ENCODE results near the gene DIPK1B.

Gene DIPK1B

DNA sequence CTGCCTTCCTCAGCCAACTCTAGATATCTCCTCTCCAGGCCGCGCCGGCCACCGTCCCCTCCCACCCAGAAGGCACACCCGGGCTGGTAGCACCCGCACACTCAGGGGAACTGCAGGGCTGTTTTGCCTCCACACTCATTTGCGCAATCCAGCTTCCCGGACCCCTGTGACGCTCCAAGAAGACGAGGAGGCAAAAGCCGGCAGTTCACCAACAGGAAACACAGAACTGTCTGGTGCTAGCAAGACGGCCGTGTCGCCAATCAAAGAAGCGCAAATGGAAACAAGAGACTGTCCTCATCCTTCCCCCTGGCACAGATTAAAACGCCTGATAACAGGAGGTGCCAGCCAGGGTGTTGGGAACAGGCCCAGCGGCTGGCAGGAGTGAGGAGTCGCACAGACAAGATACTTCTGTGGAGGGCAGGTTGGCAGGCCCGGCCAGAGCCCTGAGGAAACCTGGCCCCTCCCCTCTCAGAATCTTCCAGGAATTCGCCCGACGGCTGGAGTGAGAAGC is 32.9 kb upstream of the DIPK1B start:
- Histone ChIP-seq H3K9ac (ENCODE audit: low read depth, low read length) (no peak overlapping the region), H3K4me1 (ENCODE audit: insufficient read depth, low read length) (peaks cover 6% of the 10 kb centered on the region; the same call in 1 of the 2 replicates), H3K36me3 (ENCODE audit: insufficient read depth, low read length) (no peaks in the 10 kb centered on the region), H3K9me3 (ENCODE audit: control insufficient read depth, insufficient read depth, low read length) (no peaks in the 10 kb centered on the region)

DNA sequence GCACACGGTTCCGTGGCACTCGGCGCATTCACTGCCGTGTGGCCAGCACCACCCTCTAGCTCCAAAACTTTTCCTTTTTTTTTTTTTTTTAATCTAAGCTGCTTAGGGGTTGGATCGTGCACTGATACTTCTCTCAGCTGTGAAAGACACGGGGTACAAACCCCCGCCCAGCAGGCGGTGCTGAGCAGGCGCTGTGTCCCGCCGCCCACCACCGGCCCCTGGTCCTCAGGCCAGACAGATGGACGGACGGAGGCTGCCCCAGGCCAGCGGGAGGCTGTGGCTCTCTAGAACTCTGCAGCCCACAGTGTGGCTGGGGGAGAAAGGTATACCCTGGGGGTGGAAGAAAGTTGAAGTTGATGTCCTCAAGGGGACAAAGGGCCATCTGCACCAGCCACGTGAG is 31.3 kb upstream of the DIPK1B start:
- no peaks in the 10 kb centered on the region for H3K36me3 ChIP-seq (ENCODE audit: insufficient read depth, low read length)
- H3K9me3 ChIP-seq (ENCODE audit: control insufficient read depth, insufficient read depth, low read length) = no peaks in the 10 kb centered on the region
- peaks cover 9% of the 10 kb centered on the region; the same call in 1 of the 2 replicates for H3K4me1 ChIP-seq (ENCODE audit: insufficient read depth, low read length)
- no peak overlapping the region for H3K9ac ChIP-seq (ENCODE audit: low read depth, low read length)

DNA sequence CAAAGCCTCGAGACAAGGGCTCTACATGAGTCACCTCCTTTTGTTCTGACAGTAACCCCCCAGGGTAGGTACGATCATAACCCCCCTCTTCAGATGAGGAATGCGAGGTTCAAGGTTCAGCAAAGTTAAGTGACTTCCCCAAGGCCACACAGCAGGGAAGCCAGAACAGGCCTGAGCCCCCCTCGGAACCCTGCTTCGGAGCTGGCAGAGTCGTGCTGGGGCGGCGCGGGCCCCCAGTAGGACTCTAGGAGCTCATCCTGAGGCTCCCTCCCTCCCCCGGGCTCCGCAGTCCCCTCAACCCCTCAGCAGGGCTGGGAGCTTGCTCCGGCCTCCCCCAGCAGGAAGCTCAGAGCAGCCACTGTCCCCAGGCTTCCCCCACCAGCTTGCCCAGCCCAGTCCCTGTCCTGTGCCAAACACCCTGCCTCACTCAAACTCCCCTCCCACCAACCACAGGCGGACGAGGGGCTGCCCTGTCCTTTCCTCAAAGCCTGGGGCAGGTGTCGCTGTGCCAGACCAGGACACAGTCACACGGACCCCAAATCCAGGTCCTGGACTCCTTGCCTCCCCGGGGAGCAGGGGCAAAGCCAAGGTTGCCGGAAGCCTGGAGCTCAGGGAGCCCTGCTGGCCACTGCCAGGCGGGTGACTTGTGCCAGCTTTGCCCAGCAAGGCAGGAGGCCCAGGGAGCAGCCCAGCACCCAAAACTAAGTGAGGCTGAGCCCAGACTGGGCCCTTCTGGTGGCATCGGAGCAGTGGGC is 30.2 kb upstream of the DIPK1B start:
- H3K9ac ChIP-seq (ENCODE audit: low read depth, low read length) = no peak overlapping the region
- H3K4me1 ChIP-seq (ENCODE audit: insufficient read depth, low read length) = peaks cover 9% of the 10 kb centered on the region; the same call in 1 of the 2 replicates
- no peaks in the 10 kb centered on the region for H3K9me3 ChIP-seq (ENCODE audit: control insufficient read depth, insufficient read depth, low read length)
- no peaks in the 10 kb centered on the region for H3K36me3 ChIP-seq (ENCODE audit: insufficient read depth, low read length)

- Histone ChIP-seq H3K9me3 (ENCODE audit: control insufficient read depth, insufficient read depth, low read length) (no peaks in the 10 kb centered on the region), H3K4me1 (ENCODE audit: insufficient read depth, low read length) (peaks cover 9% of the 10 kb centered on the region; the same call in 1 of the 2 replicates), H3K36me3 (ENCODE audit: insufficient read depth, low read length) (no peaks in the 10 kb centered on the region), H3K9ac (ENCODE audit: low read depth, low read length) (no peak overlapping the region)
Observed at GRCh38 chr9:136682710-136683109, 29.7 kb upstream of the DIPK1B start.

DNA sequence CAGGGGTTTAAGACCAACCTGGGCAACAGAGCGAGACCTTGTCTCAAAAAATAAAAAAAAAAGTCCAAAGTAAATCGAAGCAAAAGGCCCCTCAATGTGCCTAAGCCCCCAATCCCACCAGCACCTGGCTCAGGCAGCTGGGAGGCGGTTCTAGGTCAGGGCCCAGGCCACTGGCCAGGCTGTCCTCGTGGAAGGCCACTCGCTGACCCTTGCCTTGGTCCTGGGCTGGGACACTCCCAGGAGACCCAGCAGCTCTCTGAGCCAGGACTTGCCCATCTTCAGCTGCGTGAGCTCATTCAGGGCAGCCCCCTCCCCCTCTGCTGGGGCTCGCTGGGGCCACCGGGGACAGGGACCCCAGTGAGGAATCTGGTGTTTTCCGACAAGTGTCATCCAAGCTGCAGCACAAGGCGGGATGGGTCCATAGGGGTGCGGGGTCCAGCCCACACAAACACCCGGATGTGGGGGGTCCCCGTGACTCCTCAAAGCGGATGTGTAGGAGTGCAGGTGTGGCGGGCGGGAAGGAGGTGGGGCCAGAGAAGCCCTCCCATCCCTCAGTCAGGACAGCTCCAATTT is 29.1 kb upstream of the DIPK1B start:
- Histone ChIP-seq H3K36me3 (ENCODE audit: insufficient read depth, low read length) (no peaks in the 10 kb centered on the region), H3K9me3 (ENCODE audit: control insufficient read depth, insufficient read depth, low read length) (no peaks in the 10 kb centered on the region), H3K4me1 (ENCODE audit: insufficient read depth, low read length) (peaks cover 9% of the 10 kb centered on the region; the same call in 1 of the 2 replicates), H3K9ac (ENCODE audit: low read depth, low read length) (no peak overlapping the region)

DNA sequence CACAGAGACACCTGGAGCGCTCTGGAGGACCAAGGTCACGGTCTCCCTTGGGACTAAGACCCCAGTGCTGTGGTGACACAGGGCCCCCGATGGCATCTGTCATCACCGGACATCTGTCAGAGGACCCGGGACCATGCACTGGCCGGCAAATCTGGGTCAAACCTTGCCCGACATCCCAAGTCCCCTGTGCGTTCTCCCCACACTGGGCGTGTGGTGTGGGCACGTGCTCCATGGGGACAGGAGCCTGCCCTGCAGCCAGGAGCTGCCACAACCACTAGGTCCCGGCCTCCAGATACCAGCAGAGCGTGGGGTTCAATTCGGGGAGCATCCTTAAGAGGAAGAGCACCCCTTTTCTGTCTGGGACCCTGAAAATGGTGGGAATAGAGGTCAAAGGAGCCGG is 28.6 kb upstream of the DIPK1B start:
- Histone ChIP-seq H3K9me3 (ENCODE audit: control insufficient read depth, insufficient read depth, low read length) (no peaks in the 10 kb centered on the region), H3K9ac (ENCODE audit: low read depth, low read length) (no peak overlapping the region), H3K4me1 (ENCODE audit: insufficient read depth, low read length) (peaks cover 9% of the 10 kb centered on the region; the same call in 1 of the 2 replicates)

DNA sequence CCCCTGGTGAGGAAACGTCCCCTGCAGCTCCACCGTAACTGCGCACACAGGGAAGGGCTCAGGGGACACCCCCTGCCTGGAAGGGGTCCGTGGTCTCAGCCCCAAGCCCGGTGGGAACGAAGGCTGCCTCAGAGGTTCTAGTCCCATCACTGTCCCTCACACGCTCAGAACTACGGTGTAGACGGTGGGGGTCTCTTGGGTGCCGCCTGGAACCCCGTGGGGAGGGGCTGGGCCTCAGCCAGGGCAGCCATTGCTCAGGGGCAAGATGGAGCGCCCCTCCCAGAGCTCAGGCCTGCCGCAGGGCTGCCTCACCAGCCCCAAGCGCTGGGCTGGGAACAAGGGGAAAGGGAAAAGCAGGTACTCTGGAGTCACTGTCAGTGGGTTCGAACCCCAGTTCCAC is 28.0 kb upstream of the DIPK1B start:
- H3K36me3 ChIP-seq (ENCODE audit: insufficient read depth, low read length) = no peaks in the 10 kb centered on the region
- peaks cover 9% of the 10 kb centered on the region; the same call in 1 of the 2 replicates for H3K4me1 ChIP-seq (ENCODE audit: insufficient read depth, low read length)
- H3K9me3 ChIP-seq (ENCODE audit: control insufficient read depth, insufficient read depth, low read length) = no peaks in the 10 kb centered on the region
- no peak overlapping the region for H3K9ac ChIP-seq (ENCODE audit: low read depth, low read length)

More for the DNA sequence above, 28.6 kb upstream of the DIPK1B start:
- H3K36me3 ChIP-seq (ENCODE audit: insufficient read depth, low read length) = no peaks in the 10 kb centered on the region

- no peak overlapping the region for H3K9ac ChIP-seq (ENCODE audit: low read depth, low read length)
- H3K4me1 ChIP-seq (ENCODE audit: insufficient read depth, low read length) = peaks cover 9% of the 10 kb centered on the region; the same call in 1 of the 2 replicates
- H3K9me3 ChIP-seq (ENCODE audit: control insufficient read depth, insufficient read depth, low read length) = no peaks in the 10 kb centered on the region
- H3K36me3 ChIP-seq (ENCODE audit: insufficient read depth, low read length) = no peaks in the 10 kb centered on the region
Observed at GRCh38 chr9:136684799-136685198, 27.6 kb upstream of the DIPK1B start.

GRCh38 chr9:136685216-136685615 is 27.2 kb upstream of the DIPK1B start:
- H3K9ac ChIP-seq (ENCODE audit: low read depth, low read length) = no peak overlapping the region
- peaks cover 9% of the 10 kb centered on the region; the same call in 1 of the 2 replicates for H3K4me1 ChIP-seq (ENCODE audit: insufficient read depth, low read length)
- no peaks in the 10 kb centered on the region for H3K36me3 ChIP-seq (ENCODE audit: insufficient read depth, low read length)

GRCh38 chr9:136685790-136686533 is 26.4 kb upstream of the DIPK1B start:
- Histone ChIP-seq H3K9me3 (ENCODE audit: control insufficient read depth, insufficient read depth, low read length) (no peaks in the 10 kb centered on the region), H3K36me3 (ENCODE audit: insufficient read depth, low read length) (no peaks in the 10 kb centered on the region), H3K4me1 (ENCODE audit: insufficient read depth, low read length) (peaks cover 9% of the 10 kb centered on the region; the same call in 1 of the 2 replicates), H3K9ac (ENCODE audit: low read depth, low read length) (peak overlapping the region; percentile 68)

More at GRCh38 chr9:136685216-136685615, 27.2 kb upstream of the DIPK1B start:
- H3K9me3 ChIP-seq (ENCODE audit: control insufficient read depth, insufficient read depth, low read length) = no peaks in the 10 kb centered on the region

DNA sequence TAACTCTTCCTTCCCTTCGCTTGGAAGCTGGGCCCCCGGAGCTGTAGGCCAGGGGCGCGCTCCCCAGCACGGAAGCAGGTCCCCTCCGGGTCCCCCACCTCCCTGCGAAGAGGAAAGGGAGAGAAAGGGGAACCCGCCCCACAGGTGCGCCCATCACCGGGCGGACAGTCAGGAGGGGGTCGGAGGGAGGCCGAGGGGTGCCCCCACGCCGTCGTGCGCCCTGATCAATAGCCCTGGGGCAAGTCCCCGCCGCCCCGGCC is 25.9 kb upstream of the DIPK1B start:
- peaks cover 9% of the 10 kb centered on the region; the same call in 1 of the 2 replicates for H3K4me1 ChIP-seq (ENCODE audit: insufficient read depth, low read length)
- peak overlapping the region; percentile 68 for H3K9ac ChIP-seq (ENCODE audit: low read depth, low read length)
- H3K36me3 ChIP-seq (ENCODE audit: insufficient read depth, low read length) = no peaks in the 10 kb centered on the region
- H3K9me3 ChIP-seq (ENCODE audit: control insufficient read depth, insufficient read depth, low read length) = no peaks in the 10 kb centered on the region

DNA sequence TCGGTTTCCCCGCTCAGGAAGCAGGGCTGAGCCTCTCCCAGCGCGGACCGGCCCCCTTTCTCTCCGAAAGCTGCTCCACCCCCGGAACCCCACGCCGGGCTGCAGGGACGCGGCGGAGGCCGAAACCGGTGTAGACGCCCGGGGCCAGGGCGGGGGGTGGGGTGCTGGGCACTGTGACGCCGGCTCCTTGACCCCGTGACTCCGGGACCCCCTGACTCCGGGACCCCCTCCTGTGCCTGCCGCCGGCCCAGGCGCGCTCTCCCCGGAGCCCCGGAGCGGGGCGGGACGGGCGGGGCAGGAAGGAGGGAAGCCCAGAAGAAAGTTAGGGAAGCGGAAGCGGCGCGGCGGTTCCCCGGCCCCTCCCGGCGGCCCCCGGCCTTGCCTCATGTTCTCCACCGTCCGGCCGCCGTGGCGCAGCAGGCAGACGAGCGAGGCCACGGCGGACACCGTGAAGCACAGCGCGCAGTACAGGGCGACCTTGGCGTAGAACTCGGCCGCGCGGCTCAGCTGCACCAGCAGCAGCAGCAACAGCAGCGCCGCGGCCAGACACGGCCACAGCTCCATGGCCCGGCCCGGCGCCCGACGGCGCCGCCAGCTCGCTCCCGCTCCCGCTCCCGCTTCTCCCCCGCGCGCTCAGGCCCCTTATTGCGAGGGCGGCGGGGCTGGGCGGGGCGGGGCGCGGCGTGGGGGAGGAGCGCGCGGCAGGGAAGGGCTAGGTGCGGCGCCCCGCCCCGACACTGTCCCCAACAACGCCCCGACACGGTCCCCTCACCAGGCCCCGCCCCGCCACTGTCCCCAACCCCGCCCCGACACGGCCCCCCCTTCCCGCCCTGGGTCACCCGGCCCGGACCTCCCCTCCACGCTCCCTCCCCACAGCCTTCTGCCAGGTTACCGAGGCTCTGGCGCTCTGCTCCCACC is 25.3 kb upstream of the DIPK1B start, which contains the start of gene AGPAT2:
Gene AGPAT2 (minus strand): TSS at position 664 of the 918 bp plus-strand sequence. CDS start 100 bp downstream, at position 564.
- H3K36me3 ChIP-seq (ENCODE audit: insufficient read depth, low read length) = no peaks in the 10 kb centered on the region
- H3K9ac ChIP-seq (ENCODE audit: low read depth, low read length) = peak within 1 kb of the TSS; percentile 68
- H3K9me3 ChIP-seq (ENCODE audit: control insufficient read depth, insufficient read depth, low read length) = no peaks in the 10 kb centered on the region
- H3K4me1 ChIP-seq (ENCODE audit: insufficient read depth, low read length) = peaks cover 9% of the 10 kb centered on the region; the same call in 1 of the 2 replicates

DNA sequence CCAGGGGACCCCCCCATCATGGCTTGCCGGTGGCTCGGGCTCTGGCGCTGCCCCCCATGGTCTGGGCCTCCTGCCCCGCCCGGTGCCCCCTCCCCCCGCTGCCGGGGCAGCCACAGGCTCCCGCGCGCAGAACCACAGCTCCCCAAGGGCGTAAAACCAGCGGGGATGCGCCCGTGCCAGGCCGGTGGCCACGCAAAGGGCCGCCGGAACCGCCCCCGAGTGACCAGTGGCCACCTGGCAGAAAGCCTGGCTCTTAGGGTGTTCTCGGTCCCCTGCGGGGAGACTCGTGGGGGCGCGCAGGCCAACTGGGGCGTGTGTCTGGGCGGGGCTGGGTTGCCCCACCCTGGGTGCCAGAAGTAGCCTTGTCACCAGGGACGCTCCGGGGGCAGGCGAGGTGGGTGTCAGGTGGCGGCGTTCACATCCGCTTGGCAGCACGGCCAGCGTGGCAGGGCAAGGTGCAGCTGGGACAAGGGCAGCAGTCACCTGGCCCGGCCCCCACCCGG is 24.6 kb upstream of the DIPK1B start:
- peaks cover 5% of the 10 kb centered on the region; the same call in 1 of the 2 replicates for H3K4me1 ChIP-seq (ENCODE audit: insufficient read depth, low read length)
- no peaks in the 10 kb centered on the region for H3K9me3 ChIP-seq (ENCODE audit: control insufficient read depth, insufficient read depth, low read length)
- H3K36me3 ChIP-seq (ENCODE audit: insufficient read depth, low read length) = no peaks in the 10 kb centered on the region
- H3K9ac ChIP-seq (ENCODE audit: low read depth, low read length) = peak overlapping the region; percentile 45; the same call in 1 of the 2 replicates
